HCT116 (cell line): ENCODE data around the gene JAK1.

Experiments
- CTCF ChIP-seq, 3 experiments: fragments of 200-600 bp in 1 of 3; sonication (generic) in 1 of 3; IDR thresholded peaks in 2 of 3; conservative IDR thresholded peaks in 1 of 3; 2 replicates each; pipeline ENCODE4 v1.5.1; 2012 to 2017; ENCODE audit warnings: low read depth in 2 of 3, low read length in 2 of 3, antibody characterized with exemption in 1 of 3, borderline replicate concordance in 1 of 3, control low read depth in 1 of 3, mild to moderate bottlenecking in 1 of 3, mixed read lengths in 1 of 3, mixed run types in 1 of 3, moderate library complexity in 1 of 3; ENCODE audit not compliant: insufficient read depth in 1 of 3
- EGR1 ChIP-seq: IDR thresholded peaks from 2 replicates; pipeline ENCODE4 v1.6.1; 2012; ENCODE audit warnings: low read depth
- EZH2phosphoT487 ChIP-seq: fragments of 200-600 bp; IDR thresholded peaks from 2 replicates; pipeline ENCODE4 v1.6.1; 2018; ENCODE audit warnings: antibody characterized with exemption, borderline replicate concordance
- POLR2AphosphoS5 ChIP-seq: IDR thresholded peaks from 2 replicates; pipeline ENCODE4 v1.6.1; 2011; ENCODE audit warnings: mild to moderate bottlenecking, low read depth, low read length, moderate library complexity
- REST ChIP-seq: IDR thresholded peaks from 2 replicates; pipeline ENCODE4 v1.6.1; 2012; ENCODE audit warnings: low read depth
- SRF ChIP-seq: IDR thresholded peaks from 2 replicates; pipeline ENCODE4 v1.6.1; 2012; ENCODE audit warnings: low read depth

GRCh38 chr1:64891448-64891825 lies 74.9 kb downstream of the JAK1 start:
- no peak for TF ChIP-seq SRF
- TF ChIP-seq CTCF (IDR thresholded peaks at IDR 0.05 in 2 of 3, conservative IDR thresholded peaks at IDR 0.05 in 1 of 3; ENCODE audit: borderline replicate concordance in 1 of 3, insufficient read depth in 1 of 3, low read depth in 2 of 3, low read length in 2 of 3), result no peak
- TF ChIP-seq EZH2phosphoT487, result no peak
- TF ChIP-seq REST, result no peak
- TF ChIP-seq EGR1, result no peak
- no peak for TF ChIP-seq POLR2AphosphoS5
